GM12878 (cell line): ENCODE results near the gene TMPRSS7. TPM values are rescaled to one million over a fixed set of nuclear protein-coding genes. Genes with fewer than 3 reads are reported as not detected.

Experiments used
- CHD2 ChIP-seq: IDR thresholded peaks from 2 replicates; pipeline ENCODE4 v1.6.1; 2011; ENCODE audit warnings: low read depth, low read length, improper control_type of control experiment, borderline replicate concordance
- ETV6 ChIP-seq, 2 experiments: fragments of 450-650 bp in 1 of 2; IDR thresholded peaks in 1 of 2; conservative IDR thresholded peaks in 1 of 2; 2 replicates each; pipeline ENCODE4 v1.6.1; 2014; ENCODE audit warnings: antibody characterized with exemption in 1 of 2, borderline replicate concordance in 1 of 2, low read depth in 1 of 2, mild to moderate bottlenecking in 1 of 2, moderate library complexity in 1 of 2
- IKZF2 ChIP-seq, 2 experiments: fragments of 450-650 bp; IDR thresholded peaks; 2 replicates each; pipeline ENCODE4 v1.6.1; 2017; ENCODE audit warnings: mild to moderate bottlenecking in 2 of 2, moderate library complexity in 2 of 2
- KDM1A ChIP-seq: fragments of 200-600 bp; sonication (generic); IDR thresholded peaks from 2 replicates; pipeline ENCODE4 v1.6.1; 2016; ENCODE audit warnings: borderline replicate concordance
- MTA3 ChIP-seq: IDR thresholded peaks from 2 replicates; pipeline ENCODE4 v1.6.1; 2012; ENCODE audit warnings: low read length, inconsistent platforms, borderline replicate concordance
- MXI1 ChIP-seq: fragments of 150-350 bp; IDR thresholded peaks from 2 replicates; pipeline ENCODE4 v1.6.1; 2011; ENCODE audit warnings: low read depth, mild to moderate bottlenecking, inconsistent platforms, low read length, improper control_type of control experiment
- NR2F1 ChIP-seq: fragments of 450-650 bp; conservative IDR thresholded peaks from 2 replicates; pipeline ENCODE4 v1.6.1; 2017; ENCODE audit warnings: mild to moderate bottlenecking
- RB1 ChIP-seq: fragments of 450-650 bp; formaldehyde crosslinking; IDR thresholded peaks from 2 replicates; pipeline ENCODE4 v1.6.1; 2017; ENCODE audit warnings: mild to moderate bottlenecking, borderline replicate concordance
- REST ChIP-seq: IDR thresholded peaks from 2 replicates; pipeline ENCODE4 v1.6.1; 2012; ENCODE audit warnings: mild to moderate bottlenecking, low read depth, low read length
- SIN3A ChIP-seq: IDR thresholded peaks from 2 replicates; pipeline ENCODE4 v1.6.1; 2012; ENCODE audit warnings: low read depth, low read length, improper control_type of control experiment
- polyA plus RNA-seq, 11 experiments: library from polyadenylated mRNA; depleted of rRNA in 4 of 11; unstranded in 6 of 11; stranded (reverse) in 5 of 11; fragments of >200 nt; fragmentation: Nextera tagmentation in 4 of 11; fragmentation: Illumina TruSeq in 1 of 11; extraction: Ambion mirVana in 4 of 11; extraction: Trizol in 1 of 11; gene quantifications; 1 replicate in 1 of 11; 2 replicates in 10 of 11; pipeline versions ENCODE4 v1.2.1 to v1.2.3, GENCODE V29; 2011 to 2016; ENCODE audit warnings: inconsistent platforms in 2 of 11, missing spikeins in 2 of 11, low read depth in 1 of 11
- total RNA-seq, 4 experiments: library from RNA; depleted of rRNA in 3 of 4; stranded (reverse); fragments of >200 nt in 3 of 4; fragmentation: Illumina TruSeq in 1 of 4; extraction: Trizol in 1 of 4; gene quantifications; 2 replicates each; pipeline versions ENCODE4 v1.2.1 to v1.2.3, GENCODE V29; 2013 to 2021
- TF ChIP-seq, protein P1 (sequence below): fragments of 450-650 bp; IDR thresholded peaks from 2 replicates; pipeline ENCODE4 v1.6.1; 2016; ENCODE audit warnings: mild to moderate bottlenecking

TMPRSS7 gene
- total and polyA plus RNA-seq, 10 of the 15 experiments (the other 5 are each of a cell fraction or from before 2014, with no cell fraction given): 0.03 TPM; not detected in 9

GRCh38 chr3:112001526-112001925, 33.0 kb upstream of the TMPRSS7 start (continued):
- TF ChIP-seq MXI1: no peak
- TF ChIP-seq, protein P1, sequence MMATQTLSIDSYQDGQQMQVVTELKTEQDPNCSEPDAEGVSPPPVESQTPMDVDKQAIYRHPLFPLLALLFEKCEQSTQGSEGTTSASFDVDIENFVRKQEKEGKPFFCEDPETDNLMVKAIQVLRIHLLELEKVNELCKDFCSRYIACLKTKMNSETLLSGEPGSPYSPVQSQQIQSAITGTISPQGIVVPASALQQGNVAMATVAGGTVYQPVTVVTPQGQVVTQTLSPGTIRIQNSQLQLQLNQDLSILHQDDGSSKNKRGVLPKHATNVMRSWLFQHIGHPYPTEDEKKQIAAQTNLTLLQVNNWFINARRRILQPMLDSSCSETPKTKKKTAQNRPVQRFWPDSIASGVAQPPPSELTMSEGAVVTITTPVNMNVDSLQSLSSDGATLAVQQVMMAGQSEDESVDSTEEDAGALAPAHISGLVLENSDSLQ: no peak
- no peak for TF ChIP-seq REST
- no peak for TF ChIP-seq NR2F1
- TF ChIP-seq ETV6 (conservative IDR thresholded peaks at IDR 0.05 in 1 of 2, IDR thresholded peaks at IDR 0.05 in 1 of 2; ENCODE audit: borderline replicate concordance in 1 of 2, low read depth in 1 of 2): no peak
- no peak for TF ChIP-seq MTA3
- TF ChIP-seq CHD2: no peak
- no peak for TF ChIP-seq RB1
- TF ChIP-seq IKZF2 (IDR thresholded peaks at IDR 0.05): no peak
- no peak for TF ChIP-seq SIN3A
- no peak for TF ChIP-seq KDM1A
